Measurements from ENCODE around the gene NHS.

NHS gene

GRCh38 chrX:17596061-17596460 is 221.1 kb downstream of the NHS start:
- Histone ChIP-seq H3K4me3 (ENCODE audit: control insufficient read depth in 1 of 7, extremely low read depth in 1 of 7, insufficient read depth in 4 of 7, low read depth in 2 of 7, low read length in 6 of 7) (no peak overlapping the region), H3K9me3 (ENCODE audit: control extremely low read depth in 1 of 5, control insufficient read depth in 4 of 5, insufficient read depth in 2 of 5, low read depth in 1 of 5, low read length in 4 of 5) (no peaks in the 10 kb centered on the region), H3K36me3 (ENCODE audit: control insufficient read depth in 4 of 4, insufficient read depth in 4 of 4, low read length in 3 of 4) (no peaks in the 10 kb centered on the region), H3K4me1 (ENCODE audit: control extremely low read depth in 1 of 4, control insufficient read depth in 4 of 4, insufficient read depth in 4 of 4, low read length in 3 of 4) (no peaks in the 10 kb centered on the region), H3K27ac (ENCODE audit: insufficient read depth in 1 of 2, low read depth in 1 of 2, low read length in 2 of 2, poor library complexity in 1 of 2, severe bottlenecking in 2 of 2) (no peak overlapping the region), H3K27me3 (replicated peaks in 2 of 5; ENCODE audit: control insufficient read depth in 4 of 5, insufficient read depth in 5 of 5, low read length in 4 of 5) (peaks cover 0 to 10% (median 0%) of the 10 kb centered on the region in 5 experiments)
- POLR2A ChIA-PET, result no interaction called here
- no peak for DNase-seq
- CTCF ChIA-PET, result no interaction called here

GRCh38 chrX:17596546-17597205 is 221.7 kb downstream of the NHS start:
- Histone ChIP-seq H3K36me3 (ENCODE audit: control insufficient read depth in 4 of 4, insufficient read depth in 4 of 4, low read length in 3 of 4) (no peaks in the 10 kb centered on the region), H3K4me3 (ENCODE audit: control insufficient read depth in 1 of 7, extremely low read depth in 1 of 7, insufficient read depth in 4 of 7, low read depth in 2 of 7, low read length in 6 of 7) (no peak overlapping the region), H3K9me3 (ENCODE audit: control extremely low read depth in 1 of 5, control insufficient read depth in 4 of 5, insufficient read depth in 2 of 5, low read depth in 1 of 5, low read length in 4 of 5) (no peaks in the 10 kb centered on the region), H3K4me1 (ENCODE audit: control extremely low read depth in 1 of 4, control insufficient read depth in 4 of 4, insufficient read depth in 4 of 4, low read length in 3 of 4) (no peaks in the 10 kb centered on the region), H3K27me3 (replicated peaks in 2 of 5; ENCODE audit: control insufficient read depth in 4 of 5, insufficient read depth in 5 of 5, low read length in 4 of 5) (peaks cover 0 to 10% (median 0%) of the 10 kb centered on the region in 5 experiments), H3K27ac (ENCODE audit: insufficient read depth in 1 of 2, low read depth in 1 of 2, low read length in 2 of 2, poor library complexity in 1 of 2, severe bottlenecking in 2 of 2) (no peak overlapping the region)
- DNase-seq, result no peak
- 86% methylated on average over 6 of the region's 9 CpGs for WGBS (ENCODE audit: insufficient coverage)
- ChIA-PET CTCF (no interaction called here), POLR2A (no interaction called here)

- Histone ChIP-seq H3K36me3 (ENCODE audit: control insufficient read depth in 4 of 4, insufficient read depth in 4 of 4, low read length in 3 of 4) (no peaks in the 10 kb centered on the region), H3K27me3 (replicated peaks in 2 of 5; ENCODE audit: control insufficient read depth in 4 of 5, insufficient read depth in 5 of 5, low read length in 4 of 5) (peaks cover 0 to 5% (median 0%) of the 10 kb centered on the region in 5 experiments), H3K9me3 (ENCODE audit: control extremely low read depth in 1 of 5, control insufficient read depth in 4 of 5, insufficient read depth in 2 of 5, low read depth in 1 of 5, low read length in 4 of 5) (no peaks in the 10 kb centered on the region), H3K4me3 (ENCODE audit: control insufficient read depth in 1 of 7, extremely low read depth in 1 of 7, insufficient read depth in 4 of 7, low read depth in 2 of 7, low read length in 6 of 7) (no peak overlapping the region), H3K27ac (ENCODE audit: insufficient read depth in 1 of 2, low read depth in 1 of 2, low read length in 2 of 2, poor library complexity in 1 of 2, severe bottlenecking in 2 of 2) (no peak overlapping the region), H3K4me1 (ENCODE audit: control extremely low read depth in 1 of 4, control insufficient read depth in 4 of 4, insufficient read depth in 4 of 4, low read length in 3 of 4) (no peaks in the 10 kb centered on the region)
- ChIA-PET POLR2A (interaction anchor here (0.7 kb wide), 1 partner anchor 616 kb away, joined by 3 read pairs; no protein-coding TSS in a partner anchor), CTCF (no interaction called here)
- 91% methylated on average over 7 of the region's 7 CpGs for WGBS (ENCODE audit: insufficient coverage)
- no peak for DNase-seq
Observed at GRCh38 chrX:17597327-17597726, 222.3 kb downstream of the NHS start.

GRCh38 chrX:17597836-17598439 is 222.9 kb downstream of the NHS start:
- H3K4me1 ChIP-seq (ENCODE audit: control extremely low read depth in 1 of 4, control insufficient read depth in 4 of 4, insufficient read depth in 4 of 4, low read length in 3 of 4), result no peaks in the 10 kb centered on the region
- no peaks in the 10 kb centered on the region for H3K36me3 ChIP-seq (ENCODE audit: control insufficient read depth in 4 of 4, insufficient read depth in 4 of 4, low read length in 3 of 4)
- CTCF ChIA-PET, result no interaction called here
- H3K4me3 ChIP-seq (ENCODE audit: control insufficient read depth in 1 of 7, extremely low read depth in 1 of 7, insufficient read depth in 4 of 7, low read depth in 2 of 7, low read length in 6 of 7), result no peak overlapping the region
- no peaks in the 10 kb centered on the region for H3K9me3 ChIP-seq (ENCODE audit: control extremely low read depth in 1 of 5, control insufficient read depth in 4 of 5, insufficient read depth in 2 of 5, low read depth in 1 of 5, low read length in 4 of 5)
- H3K27me3 ChIP-seq (replicated peaks in 2 of 5; ENCODE audit: control insufficient read depth in 4 of 5, insufficient read depth in 5 of 5, low read length in 4 of 5), result peaks cover 0 to 5% (median 0%) of the 10 kb centered on the region in 5 experiments
- POLR2A ChIA-PET, result interaction anchor here (0.7 kb wide), 1 partner anchor 615 kb away, joined by 3 read pairs; no protein-coding TSS in a partner anchor
- WGBS (ENCODE audit: insufficient coverage), result 82% methylated on average over 4 of the region's 6 CpGs
- H3K27ac ChIP-seq (ENCODE audit: insufficient read depth in 1 of 2, low read depth in 1 of 2, low read length in 2 of 2, poor library complexity in 1 of 2, severe bottlenecking in 2 of 2), result no peak overlapping the region
- DNase-seq, result no peak

GRCh38 chrX:17601441-17602200 is 226.6 kb downstream of the NHS start:
- Histone ChIP-seq H3K27ac (ENCODE audit: insufficient read depth in 1 of 2, low read depth in 1 of 2, low read length in 2 of 2, poor library complexity in 1 of 2, severe bottlenecking in 2 of 2) (no peak overlapping the region), H3K4me1 (ENCODE audit: control extremely low read depth in 1 of 4, control insufficient read depth in 4 of 4, insufficient read depth in 4 of 4, low read length in 3 of 4) (no peaks in the 10 kb centered on the region), H3K36me3 (ENCODE audit: control insufficient read depth in 4 of 4, insufficient read depth in 4 of 4, low read length in 3 of 4) (no peaks in the 10 kb centered on the region), H3K27me3 (replicated peaks in 2 of 5; ENCODE audit: control insufficient read depth in 4 of 5, insufficient read depth in 5 of 5, low read length in 4 of 5) (peaks cover 0 to 2% (median 0%) of the 10 kb centered on the region in 5 experiments), H3K9me3 (ENCODE audit: control extremely low read depth in 1 of 5, control insufficient read depth in 4 of 5, insufficient read depth in 2 of 5, low read depth in 1 of 5, low read length in 4 of 5) (no peaks in the 10 kb centered on the region), H3K4me3 (ENCODE audit: control insufficient read depth in 1 of 7, extremely low read depth in 1 of 7, insufficient read depth in 4 of 7, low read depth in 2 of 7, low read length in 6 of 7) (no peak overlapping the region)
- WGBS (ENCODE audit: insufficient coverage), result 55% methylated on average over 4 of the region's 6 CpGs
- DNase-seq, result no peak
- CTCF ChIA-PET, result no interaction called here
- POLR2A ChIA-PET, result no interaction called here

GRCh38 chrX:17602245-17602644 is 227.2 kb downstream of the NHS start:
- DNase-seq, result no peak
- POLR2A ChIA-PET, result no interaction called here
- H3K4me3 ChIP-seq (ENCODE audit: control insufficient read depth in 1 of 7, extremely low read depth in 1 of 7, insufficient read depth in 4 of 7, low read depth in 2 of 7, low read length in 6 of 7), result no peak overlapping the region
- H3K27ac ChIP-seq (ENCODE audit: insufficient read depth in 1 of 2, low read depth in 1 of 2, low read length in 2 of 2, poor library complexity in 1 of 2, severe bottlenecking in 2 of 2), result no peak overlapping the region
- CTCF ChIA-PET, result no interaction called here
- H3K36me3 ChIP-seq (ENCODE audit: control insufficient read depth in 4 of 4, insufficient read depth in 4 of 4, low read length in 3 of 4), result no peaks in the 10 kb centered on the region
- H3K4me1 ChIP-seq (ENCODE audit: control extremely low read depth in 1 of 4, control insufficient read depth in 4 of 4, insufficient read depth in 4 of 4, low read length in 3 of 4), result no peaks in the 10 kb centered on the region
- H3K9me3 ChIP-seq (ENCODE audit: control extremely low read depth in 1 of 5, control insufficient read depth in 4 of 5, insufficient read depth in 2 of 5, low read depth in 1 of 5, low read length in 4 of 5), result no peaks in the 10 kb centered on the region
- peaks cover 0 to 6% (median 0%) of the 10 kb centered on the region in 5 experiments for H3K27me3 ChIP-seq (replicated peaks in 2 of 5; ENCODE audit: control insufficient read depth in 4 of 5, insufficient read depth in 5 of 5, low read length in 4 of 5)

GRCh38 chrX:17603196-17603595 is 228.2 kb downstream of the NHS start:
- DNase-seq, result no peak
- Histone ChIP-seq H3K4me3 (ENCODE audit: control insufficient read depth in 1 of 7, extremely low read depth in 1 of 7, insufficient read depth in 4 of 7, low read depth in 2 of 7, low read length in 6 of 7) (no peak overlapping the region), H3K27me3 (replicated peaks in 2 of 5; ENCODE audit: control insufficient read depth in 4 of 5, insufficient read depth in 5 of 5, low read length in 4 of 5) (peaks cover 0 to 7% (median 0%) of the 10 kb centered on the region in 5 experiments), H3K9me3 (ENCODE audit: control extremely low read depth in 1 of 5, control insufficient read depth in 4 of 5, insufficient read depth in 2 of 5, low read depth in 1 of 5, low read length in 4 of 5) (no peaks in the 10 kb centered on the region), H3K4me1 (ENCODE audit: control extremely low read depth in 1 of 4, control insufficient read depth in 4 of 4, insufficient read depth in 4 of 4, low read length in 3 of 4) (no peaks in the 10 kb centered on the region), H3K27ac (ENCODE audit: insufficient read depth in 1 of 2, low read depth in 1 of 2, low read length in 2 of 2, poor library complexity in 1 of 2, severe bottlenecking in 2 of 2) (no peak overlapping the region), H3K36me3 (ENCODE audit: control insufficient read depth in 4 of 4, insufficient read depth in 4 of 4, low read length in 3 of 4) (no peaks in the 10 kb centered on the region)
- WGBS (ENCODE audit: insufficient coverage), result 90% methylated on average over 3 of the region's 3 CpGs
- CTCF ChIA-PET, result no interaction called here
- POLR2A ChIA-PET, result no interaction called here
